Measurements from ENCODE around the gene SHKBP1.

DNA sequence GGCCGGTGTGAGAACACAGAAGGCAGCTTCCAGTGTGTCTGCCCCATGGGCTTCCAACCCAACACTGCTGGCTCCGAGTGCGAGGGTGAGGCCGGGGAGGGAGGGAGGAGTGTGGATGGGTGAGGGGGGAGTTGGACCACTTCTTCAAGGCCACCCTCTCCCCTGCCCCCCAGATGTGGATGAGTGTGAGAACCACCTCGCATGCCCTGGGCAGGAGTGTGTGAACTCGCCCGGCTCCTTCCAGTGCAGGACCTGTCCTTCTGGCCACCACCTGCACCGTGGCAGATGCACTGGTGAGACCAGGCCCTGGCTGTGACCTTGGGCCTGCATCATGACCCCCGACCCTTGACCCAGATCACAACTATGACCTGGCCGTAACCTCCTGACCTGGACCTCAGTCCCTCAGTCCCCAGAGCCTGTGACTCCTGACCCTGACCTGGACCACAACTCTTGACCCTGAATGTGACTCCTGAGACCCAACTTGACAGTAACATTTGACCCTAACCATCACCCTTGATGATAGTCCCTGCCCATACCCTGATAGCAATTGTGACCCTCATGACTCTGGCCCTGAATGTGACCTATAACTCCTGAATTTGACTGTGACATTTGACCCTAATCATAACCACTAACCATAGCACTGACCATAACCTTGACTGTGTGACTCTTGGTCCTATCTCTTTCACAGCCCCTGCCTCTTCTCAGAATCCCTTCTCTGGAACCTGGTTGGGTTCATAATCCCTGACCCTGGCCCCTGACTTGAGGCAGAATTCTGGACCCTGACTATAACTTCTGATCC, 35.4 kb downstream of the SHKBP1 start:
- TF ChIP-seq, protein P1, sequence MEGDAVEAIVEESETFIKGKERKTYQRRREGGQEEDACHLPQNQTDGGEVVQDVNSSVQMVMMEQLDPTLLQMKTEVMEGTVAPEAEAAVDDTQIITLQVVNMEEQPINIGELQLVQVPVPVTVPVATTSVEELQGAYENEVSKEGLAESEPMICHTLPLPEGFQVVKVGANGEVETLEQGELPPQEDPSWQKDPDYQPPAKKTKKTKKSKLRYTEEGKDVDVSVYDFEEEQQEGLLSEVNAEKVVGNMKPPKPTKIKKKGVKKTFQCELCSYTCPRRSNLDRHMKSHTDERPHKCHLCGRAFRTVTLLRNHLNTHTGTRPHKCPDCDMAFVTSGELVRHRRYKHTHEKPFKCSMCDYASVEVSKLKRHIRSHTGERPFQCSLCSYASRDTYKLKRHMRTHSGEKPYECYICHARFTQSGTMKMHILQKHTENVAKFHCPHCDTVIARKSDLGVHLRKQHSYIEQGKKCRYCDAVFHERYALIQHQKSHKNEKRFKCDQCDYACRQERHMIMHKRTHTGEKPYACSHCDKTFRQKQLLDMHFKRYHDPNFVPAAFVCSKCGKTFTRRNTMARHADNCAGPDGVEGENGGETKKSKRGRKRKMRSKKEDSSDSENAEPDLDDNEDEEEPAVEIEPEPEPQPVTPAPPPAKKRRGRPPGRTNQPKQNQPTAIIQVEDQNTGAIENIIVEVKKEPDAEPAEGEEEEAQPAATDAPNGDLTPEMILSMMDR (IDR thresholded peaks at IDR 0.05; ENCODE audit: low read depth, low read length), result no peak
- no peak for TF ChIP-seq EZH2phosphoT487 (IDR thresholded peaks at IDR 0.05; ENCODE audit: low read depth)

All from OCI-LY3 (cell line).